HG02884 (cell line): ENCODE measurements around the gene PANK1.

ENCODE experiments used
- ATAC-seq: cut with Tn5 transposase; IDR thresholded peaks from one replicate; pipeline ENCODE4 v1.9.1; 2021; ENCODE audit warnings: mild to moderate bottlenecking, moderate library complexity; ENCODE audit not compliant: unreplicated experiment

The PANK1 gene

GRCh38 chr10:89644967-89645741 lies at the start of gene PANK1:
TSS of gene PANK1 (minus strand) at chr10:89645242. CDS start at chr10:89644891, 351 bp downstream.
- peak; percentile 35 for ATAC-seq

DNA sequence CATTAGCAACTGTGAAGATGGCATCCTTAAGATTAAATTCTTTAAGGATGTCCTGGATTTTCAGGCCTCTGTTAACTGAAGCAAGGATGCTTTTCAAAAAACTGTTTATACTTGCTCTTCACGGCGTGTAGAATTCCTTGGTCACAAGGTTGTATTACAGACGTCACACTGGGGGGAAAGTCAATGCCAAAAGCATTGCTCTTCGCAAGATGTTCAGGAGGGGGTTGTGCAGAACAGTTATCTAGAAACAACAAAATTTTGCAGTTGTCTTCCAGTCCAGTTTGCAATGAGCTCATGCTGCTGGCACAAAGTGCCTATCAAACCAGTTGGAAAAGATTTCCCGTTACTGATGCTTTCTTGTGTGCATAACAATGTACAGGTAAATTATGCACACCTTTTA lies 48.1 kb upstream of the PANK1 start:
- ATAC-seq = no peak

DNA sequence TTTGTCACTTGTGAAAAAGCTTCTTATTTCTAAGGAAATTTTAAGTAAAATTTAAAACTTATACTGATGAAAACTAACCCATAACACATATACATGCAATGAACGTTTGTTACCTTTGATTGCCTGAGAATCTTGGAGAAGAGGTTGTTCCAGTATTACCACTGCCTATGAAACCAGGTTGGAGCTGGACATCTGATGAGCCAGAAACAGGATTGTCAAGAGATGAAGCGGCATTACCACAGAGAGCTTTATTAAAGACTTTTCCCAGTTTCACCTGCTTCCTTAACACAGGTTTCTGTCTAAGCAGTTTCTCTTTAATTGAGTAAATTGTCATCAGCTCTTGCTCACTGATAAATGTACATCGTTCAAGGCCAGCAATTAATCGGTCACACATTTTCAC lies 47.4 kb upstream of the PANK1 start:
- ATAC-seq = no peak

- no peak for ATAC-seq
Observed at GRCh38 chr10:89690027-89690426, 45.0 kb upstream of the PANK1 start.

GRCh38 chr10:89685936-89686335 lies 40.9 kb upstream of the PANK1 start:
- no peak for ATAC-seq

DNA sequence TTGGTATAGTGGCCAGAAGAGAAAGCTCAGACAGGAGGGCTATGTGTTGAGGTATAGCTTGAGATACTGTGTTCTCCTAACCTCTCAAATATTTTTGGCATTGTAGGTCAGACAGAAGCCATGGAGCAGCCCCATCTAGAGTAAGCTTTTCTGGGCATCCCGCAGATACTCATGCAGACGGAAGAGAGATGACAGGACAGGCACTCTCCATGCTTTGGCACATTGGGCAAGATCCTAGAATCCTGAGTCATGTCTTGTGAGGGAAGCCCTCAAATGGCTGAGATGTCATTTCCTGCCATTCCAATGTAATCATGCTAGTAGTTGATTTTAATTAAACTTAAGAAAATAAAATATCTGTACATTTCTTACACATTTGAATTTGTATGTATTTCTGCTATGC lies 39.6 kb upstream of the PANK1 start:
- no peak for ATAC-seq

- ATAC-seq = no peak
Observed at GRCh38 chr10:89683883-89684282, 38.8 kb upstream of the PANK1 start.

DNA sequence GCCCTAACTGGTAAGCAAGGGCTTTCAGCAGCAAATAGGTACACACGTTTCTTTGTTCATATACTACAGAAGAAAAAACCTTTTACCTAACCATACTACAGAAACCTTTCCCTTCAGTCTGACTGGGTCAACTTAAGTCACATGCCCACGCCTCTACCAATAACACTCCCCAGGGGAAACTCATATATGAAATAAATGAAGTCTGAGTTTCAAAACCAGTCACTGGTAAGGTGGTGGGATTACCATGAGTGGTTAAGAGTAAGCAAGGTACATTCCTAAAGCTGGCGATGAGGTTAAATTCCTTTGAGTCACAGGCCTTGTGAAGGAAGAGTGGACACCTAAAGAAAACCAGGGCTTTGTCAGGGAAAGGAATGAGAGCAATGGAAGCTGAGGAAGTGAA lies 34.9 kb upstream of the PANK1 start:
- ATAC-seq = peak; percentile 70

- ATAC-seq = no peak
Observed at GRCh38 chr10:89677341-89677740, 32.3 kb upstream of the PANK1 start.

- no peak for ATAC-seq
Observed at GRCh38 chr10:89670926-89671325, 25.9 kb upstream of the PANK1 start.

DNA sequence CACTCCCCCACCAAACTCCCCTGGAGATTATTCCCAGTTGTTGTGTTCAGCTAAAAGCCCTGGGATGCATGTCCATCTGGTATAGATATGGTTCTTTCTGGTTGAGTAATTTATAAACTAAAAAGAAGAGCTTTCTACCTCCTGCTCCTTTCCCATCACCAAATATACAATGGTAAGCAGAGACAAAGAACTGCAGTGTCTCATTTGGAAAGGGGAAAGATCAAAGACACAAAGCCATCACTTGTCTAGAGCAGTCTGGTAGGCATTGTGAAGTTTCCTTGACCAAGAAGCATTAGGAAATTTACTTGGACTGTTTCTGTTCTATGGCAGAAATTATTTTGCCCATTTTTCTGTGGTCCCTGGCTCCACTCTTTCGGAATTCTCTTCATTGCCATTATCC lies 24.9 kb upstream of the PANK1 start:
- ATAC-seq = no peak

- ATAC-seq = no peak
Observed at GRCh38 chr10:89668386-89669071, 23.5 kb upstream of the PANK1 start.

DNA sequence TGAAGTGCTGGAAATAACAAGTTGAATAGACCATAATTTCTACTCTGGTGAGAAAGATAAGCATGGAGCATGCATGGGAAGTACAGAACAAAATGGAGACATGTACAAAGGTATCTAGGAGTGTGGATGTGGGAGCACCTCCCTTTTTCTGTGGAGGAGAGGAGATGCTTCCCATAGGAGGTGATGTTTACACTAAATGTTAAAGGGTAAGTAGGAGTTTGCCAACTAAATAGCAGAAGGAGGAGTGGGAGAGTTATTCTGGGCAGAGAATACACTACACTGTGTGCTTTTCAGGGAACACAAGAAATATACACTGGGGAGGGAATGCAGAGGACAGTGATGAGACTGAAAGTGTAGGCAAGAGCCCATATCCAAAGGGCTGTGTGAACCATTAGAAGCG lies 21.1 kb upstream of the PANK1 start:
- no peak for ATAC-seq

DNA sequence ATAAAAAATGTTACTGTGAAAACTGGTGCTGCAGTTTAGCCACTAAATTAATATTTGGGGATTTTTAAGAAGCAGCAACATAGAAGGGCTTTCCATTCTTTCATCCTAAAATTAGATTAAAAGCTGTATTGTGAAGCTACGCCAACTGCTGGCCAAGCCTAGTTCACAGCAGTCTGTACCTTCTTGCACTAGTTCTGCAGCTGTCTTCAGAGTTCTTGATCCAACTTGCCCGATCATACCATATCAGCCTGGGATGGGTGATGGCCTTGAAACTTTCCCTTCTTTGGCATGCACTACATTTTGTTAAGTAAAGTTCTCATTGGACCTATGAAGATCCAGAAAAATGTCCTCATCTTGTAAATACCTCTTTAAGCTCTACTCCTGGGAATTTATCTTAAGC lies 20.3 kb upstream of the PANK1 start:
- ATAC-seq = no peak

DNA sequence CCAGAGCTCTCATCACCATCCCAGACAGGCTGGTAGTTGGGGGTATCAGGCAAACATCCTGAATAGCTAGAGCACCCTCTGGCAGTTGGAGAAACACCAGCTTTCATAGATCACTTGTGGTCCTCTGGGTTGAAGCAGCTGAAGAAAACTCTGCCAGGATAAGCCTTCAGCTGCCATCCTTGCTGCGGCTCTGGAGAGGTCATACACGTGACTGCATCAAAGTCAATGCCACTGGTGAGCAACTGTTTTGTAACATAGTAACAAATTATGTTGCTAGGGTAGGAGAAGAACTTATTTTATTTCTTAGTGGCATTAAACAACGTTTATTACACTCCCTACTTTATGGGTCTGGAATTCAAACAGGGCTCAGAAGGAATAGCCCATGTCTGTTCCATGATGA lies 19.2 kb upstream of the PANK1 start:
- no peak for ATAC-seq

DNA sequence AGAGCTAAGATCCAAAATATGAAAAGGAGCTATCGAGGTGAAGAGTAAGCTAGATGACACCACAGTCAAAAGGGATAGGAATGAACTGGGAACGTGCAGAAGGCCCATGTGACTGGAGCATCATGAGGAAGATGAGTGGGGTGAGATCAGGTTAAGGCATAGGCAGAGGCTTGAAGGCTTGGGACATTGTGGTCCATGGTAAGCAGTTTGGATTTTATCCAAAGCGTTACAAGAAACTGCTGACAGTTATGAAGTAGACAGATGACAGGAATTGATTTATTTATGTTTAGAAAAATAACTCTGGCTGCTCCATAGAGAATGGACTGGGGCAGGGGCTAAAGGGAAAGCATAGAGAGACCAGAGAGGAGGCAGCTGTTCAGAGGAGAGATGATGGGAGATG lies 18.1 kb upstream of the PANK1 start:
- ATAC-seq = no peak

DNA sequence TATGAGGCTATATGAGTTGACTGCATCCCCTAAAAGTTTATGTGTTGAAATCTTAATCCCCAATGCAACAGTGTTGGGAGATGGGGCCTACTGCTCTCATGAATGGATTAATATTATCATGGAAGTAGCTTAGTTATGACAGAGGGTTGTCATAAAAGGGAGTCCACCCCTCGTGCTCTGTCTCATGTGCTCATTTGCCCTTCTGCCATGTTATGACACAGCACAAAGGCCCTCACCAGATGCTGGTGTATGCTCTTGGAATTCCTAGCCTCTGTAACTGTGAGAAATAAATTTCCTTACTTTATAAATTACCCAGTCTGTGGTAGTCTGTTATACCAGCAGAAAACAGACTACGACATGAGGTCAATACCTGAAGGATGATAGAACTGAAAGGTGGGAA lies 17.6 kb upstream of the PANK1 start:
- ATAC-seq = no peak

DNA sequence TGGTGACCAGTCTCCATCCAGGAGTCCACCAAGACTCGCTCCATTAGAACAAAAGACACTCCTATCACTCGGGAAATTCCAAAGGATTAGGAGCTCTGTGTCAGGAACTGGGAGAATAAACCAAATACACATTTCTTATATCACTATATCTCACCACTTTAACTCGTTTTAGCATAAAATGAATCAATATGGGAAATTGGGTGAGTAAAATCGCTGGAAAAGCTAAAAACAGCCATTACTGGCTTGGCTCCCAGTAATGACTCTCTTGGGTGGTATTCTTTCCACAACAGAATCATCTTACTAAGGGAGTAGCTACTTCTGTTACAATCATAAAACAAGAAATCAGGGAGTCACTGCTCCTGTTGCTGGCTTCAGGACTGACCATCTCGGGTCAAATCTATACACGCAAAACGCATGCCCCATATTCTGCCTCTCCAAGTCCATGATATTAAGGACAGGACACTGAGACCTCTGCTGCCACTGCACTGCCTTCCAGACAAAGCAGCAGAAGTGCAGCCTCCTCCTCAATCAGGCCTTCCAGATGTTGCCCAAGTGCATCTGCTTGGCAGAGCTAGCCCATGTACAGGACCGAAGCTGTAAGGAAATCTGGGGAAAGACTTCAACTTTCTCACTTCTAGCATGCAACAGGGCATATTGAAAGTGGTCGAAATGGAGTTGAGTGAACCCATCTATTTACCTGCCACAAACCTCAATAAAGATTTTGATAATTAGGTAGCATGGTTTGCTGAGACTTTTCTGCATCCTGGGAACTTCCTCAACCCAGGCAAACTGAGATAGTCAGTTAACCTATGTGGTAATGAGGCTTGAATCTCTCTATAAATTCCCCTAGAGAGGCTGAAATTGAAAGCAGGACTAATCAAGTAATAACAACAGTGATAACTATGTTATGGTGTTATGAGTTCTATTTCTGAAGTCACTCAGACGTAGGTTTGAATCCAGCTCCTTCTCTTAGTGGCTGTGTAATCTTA lies 14.4 kb upstream of the PANK1 start:
- no peak for ATAC-seq

- no peak for ATAC-seq
Observed at GRCh38 chr10:89657302-89657701, 12.3 kb upstream of the PANK1 start.

DNA sequence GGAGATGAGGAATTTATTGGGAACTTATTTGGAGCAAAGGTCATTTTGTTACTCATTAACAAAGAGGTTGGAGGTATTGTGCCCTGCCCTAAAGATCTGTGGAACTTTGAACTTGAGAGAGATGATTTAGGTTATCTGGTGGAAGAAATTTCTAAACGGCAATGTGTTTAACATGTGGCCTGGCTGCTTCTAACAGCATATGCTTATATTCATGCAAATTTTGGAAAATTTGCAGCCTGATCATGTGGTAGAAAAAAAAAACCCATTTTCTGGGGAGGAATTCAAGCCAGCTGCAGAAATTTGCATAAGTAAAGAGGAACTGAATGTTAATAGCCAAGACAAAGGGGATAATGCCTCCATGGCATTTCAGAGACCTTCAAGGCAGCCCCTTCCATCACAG lies 10.7 kb upstream of the PANK1 start:
- no peak for ATAC-seq

DNA sequence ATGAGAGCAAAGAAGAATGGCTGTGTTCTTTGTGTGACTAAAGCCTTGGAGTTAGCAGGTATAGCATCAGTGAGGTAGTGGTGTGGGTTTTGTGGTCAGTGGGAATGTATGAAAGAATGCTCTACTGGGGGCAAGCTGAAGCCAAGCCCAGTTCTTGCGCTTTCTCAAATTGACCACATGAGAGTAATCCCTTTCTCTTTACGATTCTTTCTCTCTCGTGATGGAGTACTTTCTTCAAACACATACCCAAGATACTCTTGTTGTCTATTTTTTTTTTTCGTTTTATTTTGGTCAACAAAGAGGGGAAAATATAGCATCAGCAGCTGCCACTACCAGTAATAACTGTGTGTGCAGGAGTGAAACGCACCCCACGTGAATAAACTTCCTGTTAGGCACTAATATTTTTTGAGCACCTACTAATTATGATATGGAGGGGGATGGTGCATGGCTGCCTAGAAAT lies 8.4 kb upstream of the PANK1 start:
- peak; percentile 53 for ATAC-seq
